ENCODE measurements around the gene C6orf58. TPM values are rescaled to one million over a fixed set of nuclear protein-coding genes. Genes with fewer than 3 reads are reported as not detected.

Gene C6orf58
- total RNA-seq, 2 donors from 2014 or later, result not detected

DNA sequence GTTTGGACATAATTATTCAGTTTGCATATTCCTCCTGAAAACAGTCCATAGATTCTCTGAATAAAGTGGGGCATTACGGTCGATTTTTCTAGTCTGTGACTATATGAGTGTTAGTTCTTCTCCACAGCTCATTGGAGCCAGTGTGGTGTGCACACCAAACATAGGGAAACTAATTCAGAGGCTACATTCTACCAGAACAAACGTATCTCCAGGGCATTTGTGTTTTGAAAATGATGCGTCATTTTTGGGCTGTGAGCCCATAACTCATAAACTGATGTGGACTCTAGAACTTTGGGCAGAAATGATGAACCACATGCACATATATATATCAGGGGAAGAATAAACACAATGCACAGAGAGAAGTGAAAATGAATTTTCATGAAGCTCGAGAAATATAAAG is 41.8 kb downstream of the C6orf58 start:
- no peaks in the 10 kb centered on the region for H3K9me3 ChIP-seq (ENCODE audit: control insufficient read depth, low read length, poor library complexity, severe bottlenecking)
- no peak for ATAC-seq
- Mint-ChIP-seq H3K4me3 (no peak overlapping the region), H3K4me1 (no peaks in the 10 kb centered on the region), H3K27me3 (no peaks in the 10 kb centered on the region), H3K36me3 (ENCODE audit: low read depth) (no peaks in the 10 kb centered on the region), H3K27ac (no peak overlapping the region)
- no peak for DNase-seq

- no peaks in the 10 kb centered on the region for H3K9me3 ChIP-seq (ENCODE audit: control insufficient read depth, low read length, poor library complexity, severe bottlenecking)
- Mint-ChIP-seq H3K27me3 (no peaks in the 10 kb centered on the region), H3K4me3 (no peak overlapping the region), H3K36me3 (ENCODE audit: low read depth) (no peaks in the 10 kb centered on the region), H3K4me1 (peaks cover 2% of the 10 kb centered on the region), H3K27ac (no peak overlapping the region)
- no peak for DNase-seq
- ATAC-seq, result no peak
These were observed 53.8 kb downstream of the C6orf58 start for GRCh38 chr6:127630800-127631199.

- no peaks in the 10 kb centered on the region for H3K9me3 ChIP-seq (ENCODE audit: control insufficient read depth, low read length, poor library complexity, severe bottlenecking)
- H3K27me3 Mint-ChIP-seq, result no peaks in the 10 kb centered on the region
- no peak overlapping the region for H3K4me3 Mint-ChIP-seq
- no peak overlapping the region for H3K27ac Mint-ChIP-seq
- no peak for DNase-seq
- ATAC-seq, result no peak
- no peaks in the 10 kb centered on the region for H3K36me3 Mint-ChIP-seq (ENCODE audit: low read depth)
- peaks cover 2% of the 10 kb centered on the region for H3K4me1 Mint-ChIP-seq
These were observed 57.2 kb downstream of the C6orf58 start for GRCh38 chr6:127634178-127634577.

GRCh38 chr6:127635091-127635490 is 58.1 kb downstream of the C6orf58 start:
- H3K36me3 Mint-ChIP-seq (ENCODE audit: low read depth), result no peaks in the 10 kb centered on the region
- ATAC-seq, result no peak
- DNase-seq, result no peak

GRCh38 chr6:127637830-127638409 is 60.9 kb downstream of the C6orf58 start:
- Mint-ChIP-seq H3K27ac (no peak overlapping the region), H3K4me1 (peaks cover 2% of the 10 kb centered on the region), H3K36me3 (ENCODE audit: low read depth) (no peaks in the 10 kb centered on the region), H3K4me3 (no peak overlapping the region), H3K27me3 (no peaks in the 10 kb centered on the region)
- ATAC-seq (no peak), DNase-seq (no peak)
- no peaks in the 10 kb centered on the region for H3K9me3 ChIP-seq (ENCODE audit: control insufficient read depth, low read length, poor library complexity, severe bottlenecking)

More at GRCh38 chr6:127635091-127635490, 58.1 kb downstream of the C6orf58 start:
- Mint-ChIP-seq H3K4me3 (no peak overlapping the region), H3K27me3 (no peaks in the 10 kb centered on the region), H3K27ac (no peak overlapping the region), H3K4me1 (peaks cover 2% of the 10 kb centered on the region)
- no peaks in the 10 kb centered on the region for H3K9me3 ChIP-seq (ENCODE audit: control insufficient read depth, low read length, poor library complexity, severe bottlenecking)

Other genes with a start within 250 kb of the C6orf58 start
- 10 to 100 TPM; 17.7 to 20.4 TPM for gene ECHDC1, start 233.6 kb upstream of the C6orf58 start, total RNA-seq
- 1 to 10 TPM; 3.5 to 5.1 TPM for gene KIAA0408, start 117.8 kb upstream of the C6orf58 start, total RNA-seq